HepG2 (cell line): ENCODE data around the gene AGAP1. TPM values are rescaled to one million over a fixed set of nuclear protein-coding genes. Genes with fewer than 3 reads are reported as not detected.

Experiments used
- CHCHD3 ChIP-seq: sonication (generic); formaldehyde crosslinking; IDR thresholded peaks from 2 replicates; pipeline ENCODE4 v1.8.0; 2022; ENCODE audit warnings: mild to moderate bottlenecking, missing genetic modification reagents, moderate library complexity
- CREBL2 ChIP-seq: sonication (generic); formaldehyde crosslinking; IDR thresholded peaks from 2 replicates; pipeline ENCODE4 v1.8.1; 2023; ENCODE audit warnings: missing genetic modification reagents, mild to moderate bottlenecking, borderline replicate concordance
- FOXO1 ChIP-seq: sonication (generic); formaldehyde crosslinking; IDR thresholded peaks from 2 replicates; pipeline ENCODE4 v1.4.0; 2020; ENCODE audit warnings: missing genetic modification reagents
- HNF1B ChIP-seq: sonication (generic); formaldehyde crosslinking; IDR thresholded peaks from 2 replicates; pipeline ENCODE4 v1.5.1; 2020; ENCODE audit warnings: mild to moderate bottlenecking, moderate library complexity, missing genetic modification reagents
- PAWR ChIP-seq: sonication (generic); formaldehyde crosslinking; IDR thresholded peaks from 2 replicates; pipeline ENCODE4 v1.4.0; 2020; ENCODE audit warnings: missing genetic modification reagents, mild to moderate bottlenecking, borderline replicate concordance
- SP2 ChIP-seq: sonication (generic); formaldehyde crosslinking; IDR thresholded peaks from 2 replicates; pipeline ENCODE4 v1.5.1; 2020; ENCODE audit warnings: mild to moderate bottlenecking, missing genetic modification reagents
- ZNF274 ChIP-seq: sonication (generic); formaldehyde crosslinking; IDR thresholded peaks from 2 replicates; pipeline ENCODE4 v1.5.1; 2020; ENCODE audit warnings: mild to moderate bottlenecking, missing genetic modification reagents
- ZNF547 ChIP-seq: sonication (generic); formaldehyde crosslinking; IDR thresholded peaks from 2 replicates; pipeline ENCODE4 v1.5.1; 2020; ENCODE audit warnings: mild to moderate bottlenecking, missing genetic modification reagents
- ZNF678 ChIP-seq: sonication (generic); formaldehyde crosslinking; IDR thresholded peaks from 2 replicates; pipeline ENCODE4 v1.4.0; 2020; ENCODE audit warnings: mild to moderate bottlenecking, missing genetic modification reagents
- ZZZ3 ChIP-seq: sonication (generic); formaldehyde crosslinking; IDR thresholded peaks from 2 replicates; pipeline ENCODE4 v1.4.0; 2020; ENCODE audit warnings: missing genetic modification reagents, mild to moderate bottlenecking, borderline replicate concordance
- polyA plus RNA-seq, 8 experiments: library from polyadenylated mRNA; depleted of rRNA in 3 of 8; stranded (reverse) in 7 of 8; unstranded in 1 of 8; fragments of >200 nt; fragmentation: Illumina TruSeq in 4 of 8; extraction: Trizol in 4 of 8; gene quantifications; 2 replicates each; pipeline versions ENCODE4 v1.2.1 to v1.2.3, GENCODE V29; 2011 to 2016; ENCODE audit warnings: low read depth in 4 of 8, missing spikeins in 1 of 8, mixed read lengths in 1 of 8; ENCODE audit not compliant: insufficient read depth in 1 of 8
- total RNA-seq, 5 experiments: library from RNA; depleted of rRNA; stranded (reverse); fragments of >200 nt; fragmentation: Illumina TruSeq; extraction: Trizol; gene quantifications; 2 replicates each; pipeline ENCODE4 v1.2.3, GENCODE V29; 2016; ENCODE audit warnings: low read depth in 1 of 5
- TF ChIP-seq, protein P1 (sequence below): sonication (generic); formaldehyde crosslinking; IDR thresholded peaks from 2 replicates; pipeline ENCODE4 v1.4.0; 2020; ENCODE audit warnings: mild to moderate bottlenecking, missing genetic modification reagents
- TF ChIP-seq, protein P2 (sequence below): sonication (generic); formaldehyde crosslinking; IDR thresholded peaks from 2 replicates; pipeline ENCODE4 v1.8.0; 2022; ENCODE audit warnings: missing genetic modification reagents, mild to moderate bottlenecking, borderline replicate concordance
- TF ChIP-seq, protein P3 (sequence below): sonication (generic); formaldehyde crosslinking; IDR thresholded peaks from 2 replicates; pipeline ENCODE4 v1.5.1; 2020; ENCODE audit warnings: missing genetic modification reagents, mild to moderate bottlenecking, borderline replicate concordance
- TF ChIP-seq, protein P4 (sequence below): sonication (generic); formaldehyde crosslinking; IDR thresholded peaks from 2 replicates; pipeline ENCODE4 v1.8.0; 2022; ENCODE audit warnings: missing genetic modification reagents, mild to moderate bottlenecking, inconsistent platforms, borderline replicate concordance

The AGAP1 gene
- total and polyA plus RNA-seq, 2 of the 13 experiments (the other 11 are each of a cell fraction or from before 2014, with no cell fraction given), result 21.2 to 32.7 TPM

DNA sequence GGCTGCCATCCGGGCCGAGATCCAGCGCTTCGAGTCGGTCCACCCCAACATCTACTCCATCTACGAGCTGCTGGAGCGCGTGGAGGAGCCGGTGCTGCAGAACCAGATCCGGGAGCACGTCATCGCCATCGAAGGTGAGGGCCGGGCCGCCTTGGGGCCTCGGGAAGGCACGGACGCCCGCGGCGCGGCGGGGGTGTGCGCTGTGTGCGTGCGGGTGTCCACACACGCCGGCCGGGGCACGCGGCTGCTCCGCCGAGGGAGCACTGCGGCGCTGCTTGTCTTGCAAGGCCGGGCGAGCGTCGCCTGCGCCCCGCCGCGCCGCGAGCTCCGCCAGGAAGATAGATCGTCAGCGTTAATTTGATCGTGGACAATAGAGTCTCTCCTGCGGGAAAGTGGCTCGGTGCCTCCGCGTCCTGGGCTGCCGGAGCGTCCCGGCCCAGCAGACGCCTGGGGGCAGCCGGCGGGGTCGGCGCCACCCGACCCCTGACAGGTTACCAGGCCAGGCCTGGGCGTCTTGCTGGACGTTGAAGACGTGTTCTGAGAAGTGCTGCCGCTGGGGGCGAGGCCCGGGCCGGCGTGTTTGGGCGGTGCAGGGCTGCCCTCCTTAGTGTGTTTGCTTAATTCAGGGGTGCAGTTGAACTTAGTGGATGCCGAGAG lies 1.0 kb downstream of the AGAP1 start (continued):
- TF ChIP-seq, protein P1, sequence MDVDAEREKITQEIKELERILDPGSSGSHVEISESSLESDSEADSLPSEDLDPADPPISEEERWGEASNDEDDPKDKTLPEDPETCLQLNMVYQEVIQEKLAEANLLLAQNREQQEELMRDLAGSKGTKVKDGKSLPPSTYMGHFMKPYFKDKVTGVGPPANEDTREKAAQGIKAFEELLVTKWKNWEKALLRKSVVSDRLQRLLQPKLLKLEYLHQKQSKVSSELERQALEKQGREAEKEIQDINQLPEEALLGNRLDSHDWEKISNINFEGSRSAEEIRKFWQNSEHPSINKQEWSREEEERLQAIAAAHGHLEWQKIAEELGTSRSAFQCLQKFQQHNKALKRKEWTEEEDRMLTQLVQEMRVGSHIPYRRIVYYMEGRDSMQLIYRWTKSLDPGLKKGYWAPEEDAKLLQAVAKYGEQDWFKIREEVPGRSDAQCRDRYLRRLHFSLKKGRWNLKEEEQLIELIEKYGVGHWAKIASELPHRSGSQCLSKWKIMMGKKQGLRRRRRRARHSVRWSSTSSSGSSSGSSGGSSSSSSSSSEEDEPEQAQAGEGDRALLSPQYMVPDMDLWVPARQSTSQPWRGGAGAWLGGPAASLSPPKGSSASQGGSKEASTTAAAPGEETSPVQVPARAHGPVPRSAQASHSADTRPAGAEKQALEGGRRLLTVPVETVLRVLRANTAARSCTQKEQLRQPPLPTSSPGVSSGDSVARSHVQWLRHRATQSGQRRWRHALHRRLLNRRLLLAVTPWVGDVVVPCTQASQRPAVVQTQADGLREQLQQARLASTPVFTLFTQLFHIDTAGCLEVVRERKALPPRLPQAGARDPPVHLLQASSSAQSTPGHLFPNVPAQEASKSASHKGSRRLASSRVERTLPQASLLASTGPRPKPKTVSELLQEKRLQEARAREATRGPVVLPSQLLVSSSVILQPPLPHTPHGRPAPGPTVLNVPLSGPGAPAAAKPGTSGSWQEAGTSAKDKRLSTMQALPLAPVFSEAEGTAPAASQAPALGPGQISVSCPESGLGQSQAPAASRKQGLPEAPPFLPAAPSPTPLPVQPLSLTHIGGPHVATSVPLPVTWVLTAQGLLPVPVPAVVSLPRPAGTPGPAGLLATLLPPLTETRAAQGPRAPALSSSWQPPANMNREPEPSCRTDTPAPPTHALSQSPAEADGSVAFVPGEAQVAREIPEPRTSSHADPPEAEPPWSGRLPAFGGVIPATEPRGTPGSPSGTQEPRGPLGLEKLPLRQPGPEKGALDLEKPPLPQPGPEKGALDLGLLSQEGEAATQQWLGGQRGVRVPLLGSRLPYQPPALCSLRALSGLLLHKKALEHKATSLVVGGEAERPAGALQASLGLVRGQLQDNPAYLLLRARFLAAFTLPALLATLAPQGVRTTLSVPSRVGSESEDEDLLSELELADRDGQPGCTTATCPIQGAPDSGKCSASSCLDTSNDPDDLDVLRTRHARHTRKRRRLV, result no peak
- TF ChIP-seq ZNF678 (CRISPR knock-in tag) (0 out of 2 replicates have a peak, but pooled peaks have one; percentile 64), CHCHD3 (CRISPR knock-in tag) (peak; percentile 72; the same call in 1 of the 2 replicates), PAWR (CRISPR knock-in tag) (no peak), ZZZ3 (CRISPR knock-in tag) (no peak), ZNF547 (CRISPR knock-in tag) (peak; percentile 70), FOXO1 (CRISPR knock-in tag) (no peak; the same call in 1 of the 2 replicates), HNF1B (CRISPR knock-in tag) (no peak), CREBL2 (CRISPR knock-in tag) (peak; percentile 55), SP2 (CRISPR knock-in tag) (no peak), ZNF274 (CRISPR knock-in tag) (peak; percentile 87)
- TF ChIP-seq, protein P2, sequence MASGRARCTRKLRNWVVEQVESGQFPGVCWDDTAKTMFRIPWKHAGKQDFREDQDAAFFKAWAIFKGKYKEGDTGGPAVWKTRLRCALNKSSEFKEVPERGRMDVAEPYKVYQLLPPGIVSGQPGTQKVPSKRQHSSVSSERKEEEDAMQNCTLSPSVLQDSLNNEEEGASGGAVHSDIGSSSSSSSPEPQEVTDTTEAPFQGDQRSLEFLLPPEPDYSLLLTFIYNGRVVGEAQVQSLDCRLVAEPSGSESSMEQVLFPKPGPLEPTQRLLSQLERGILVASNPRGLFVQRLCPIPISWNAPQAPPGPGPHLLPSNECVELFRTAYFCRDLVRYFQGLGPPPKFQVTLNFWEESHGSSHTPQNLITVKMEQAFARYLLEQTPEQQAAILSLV (CRISPR knock-in tag), result no peak; the same call in 1 of the 2 replicates
- TF ChIP-seq, protein P3, sequence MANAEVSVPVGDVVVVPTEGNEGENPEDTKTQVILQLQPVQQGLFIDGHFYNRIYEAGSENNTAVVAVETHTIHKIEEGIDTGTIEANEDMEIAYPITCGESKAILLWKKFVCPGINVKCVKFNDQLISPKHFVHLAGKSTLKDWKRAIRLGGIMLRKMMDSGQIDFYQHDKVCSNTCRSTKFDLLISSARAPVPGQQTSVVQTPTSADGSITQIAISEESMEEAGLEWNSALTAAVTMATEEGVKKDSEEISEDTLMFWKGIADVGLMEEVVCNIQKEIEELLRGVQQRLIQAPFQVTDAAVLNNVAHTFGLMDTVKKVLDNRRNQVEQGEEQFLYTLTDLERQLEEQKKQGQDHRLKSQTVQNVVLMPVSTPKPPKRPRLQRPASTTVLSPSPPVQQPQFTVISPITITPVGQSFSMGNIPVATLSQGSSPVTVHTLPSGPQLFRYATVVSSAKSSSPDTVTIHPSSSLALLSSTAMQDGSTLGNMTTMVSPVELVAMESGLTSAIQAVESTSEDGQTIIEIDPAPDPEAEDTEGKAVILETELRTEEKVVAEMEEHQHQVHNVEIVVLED (CRISPR knock-in tag), result peak; percentile 54
- TF ChIP-seq, protein P4, sequence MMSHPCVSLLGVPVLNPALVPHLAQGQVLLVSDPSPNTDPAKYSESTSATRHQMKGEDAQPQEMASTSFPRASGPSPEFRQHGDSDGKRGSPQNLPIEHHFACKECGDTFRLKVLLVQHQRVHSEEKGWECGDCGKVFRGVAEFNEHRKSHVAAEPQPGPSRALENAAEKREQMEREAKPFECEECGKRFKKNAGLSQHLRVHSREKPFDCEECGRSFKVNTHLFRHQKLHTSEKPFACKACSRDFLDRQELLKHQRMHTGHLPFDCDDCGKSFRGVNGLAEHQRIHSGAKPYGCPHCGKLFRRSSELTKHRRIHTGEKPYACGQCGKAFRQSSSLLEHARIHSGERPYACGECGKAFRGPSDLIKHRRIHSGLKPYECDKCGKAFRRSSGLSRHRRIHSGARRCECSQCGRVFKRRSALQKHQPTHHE (CRISPR knock-in tag), result peak; percentile 52; the same call in 1 of the 2 replicates
- TF ChIP-seq, all 625 proteins: peak for 158
